Stimulated activated CD4-positive, alpha-beta T cell treated with anti-CD3 and anti-CD28 coated beads, Interleukin-1b, Interleukin-23, amount 100 ng/mL, for 4 hours (primary cell): ENCODE data around the gene MGLL.

Experiments used
- DNase-seq, 2 donors: peaks; one replicate each; pipeline ENCODE4 v3.0.0-alpha.2; 2020; ENCODE audit warnings: low read depth in 2 of 2

The MGLL gene

DNA sequence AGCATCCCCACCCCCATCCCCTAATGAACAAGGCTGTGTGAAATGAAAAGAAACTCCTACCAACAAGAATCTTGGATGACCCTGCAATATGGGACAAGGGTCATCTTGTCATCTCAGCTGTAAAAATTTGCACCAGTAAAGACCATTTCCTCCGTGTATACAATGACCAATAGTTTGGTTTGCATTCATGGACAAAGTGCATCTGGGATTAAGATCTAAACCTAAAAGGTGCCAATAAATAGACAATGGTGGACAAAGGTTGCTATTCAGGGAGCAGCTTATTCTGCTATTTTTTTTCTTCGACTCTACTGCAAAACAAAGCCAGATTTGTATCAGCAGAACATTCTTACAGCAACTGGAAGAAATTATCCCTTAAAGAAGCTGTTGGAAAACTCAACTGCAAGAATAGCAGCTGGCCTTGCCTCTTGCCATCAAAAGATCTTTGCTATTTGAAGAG is 8.0 kb downstream of the MGLL start:
- DNase-seq = no peak

DNA sequence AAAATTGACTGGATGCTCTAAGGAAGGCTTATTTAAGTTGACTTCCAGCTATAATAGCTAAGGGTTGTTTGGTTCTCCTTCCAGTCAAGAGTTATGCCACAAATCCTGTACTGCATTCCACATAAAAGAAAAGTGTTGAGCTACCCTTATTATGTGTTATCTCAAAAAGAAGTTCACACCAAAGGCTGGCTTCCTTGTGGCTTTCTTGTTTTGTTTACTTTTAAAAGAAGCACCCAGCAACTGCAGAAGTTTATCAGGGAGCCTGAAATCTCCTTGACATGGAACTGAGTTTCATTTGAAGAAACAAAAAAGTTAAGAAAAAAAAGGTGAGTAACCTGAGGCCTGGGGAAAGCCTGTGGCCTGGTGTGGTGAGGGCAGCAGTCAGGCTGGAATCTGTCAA is 10.2 kb downstream of the MGLL start:
- DNase-seq = no peak

DNA sequence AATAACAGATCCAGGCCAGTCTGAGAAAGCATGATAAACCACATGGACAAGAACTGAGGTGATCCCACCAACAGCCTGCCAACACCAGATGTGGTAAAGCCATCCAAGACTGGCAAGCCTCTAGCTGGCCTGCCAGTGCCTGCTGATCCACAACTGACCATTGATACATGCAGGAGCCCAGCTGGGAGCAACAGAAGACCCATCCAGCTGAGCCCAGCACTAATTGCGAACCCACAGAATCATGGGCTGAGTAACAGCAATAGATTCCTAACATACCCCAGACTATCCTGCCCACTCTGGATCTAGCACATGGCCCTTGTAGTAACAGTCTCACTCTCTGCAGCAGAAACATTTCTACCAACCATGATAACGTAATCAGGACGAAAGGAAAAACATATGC is 10.6 kb downstream of the MGLL start:
- no peak for DNase-seq

DNA sequence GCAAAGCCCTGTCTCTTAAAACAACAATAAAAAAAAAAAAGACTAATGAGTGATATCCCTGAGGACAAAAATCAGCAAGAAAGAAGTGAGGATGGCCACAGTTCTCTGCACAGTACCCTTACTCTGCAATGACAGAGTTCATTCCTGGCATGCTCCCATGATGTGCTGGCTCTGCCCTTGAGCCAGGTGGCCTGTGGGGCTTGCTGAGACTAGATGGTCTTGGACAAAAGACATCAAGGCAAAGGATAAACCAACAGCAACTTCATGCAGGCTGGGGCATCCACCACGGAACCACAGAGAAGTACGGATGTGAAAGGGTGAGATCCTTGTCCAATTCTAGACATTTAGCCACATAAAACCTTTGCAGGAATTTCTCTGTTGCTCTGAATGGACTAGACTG is 12.7 kb downstream of the MGLL start:
- DNase-seq = no peak

DNA sequence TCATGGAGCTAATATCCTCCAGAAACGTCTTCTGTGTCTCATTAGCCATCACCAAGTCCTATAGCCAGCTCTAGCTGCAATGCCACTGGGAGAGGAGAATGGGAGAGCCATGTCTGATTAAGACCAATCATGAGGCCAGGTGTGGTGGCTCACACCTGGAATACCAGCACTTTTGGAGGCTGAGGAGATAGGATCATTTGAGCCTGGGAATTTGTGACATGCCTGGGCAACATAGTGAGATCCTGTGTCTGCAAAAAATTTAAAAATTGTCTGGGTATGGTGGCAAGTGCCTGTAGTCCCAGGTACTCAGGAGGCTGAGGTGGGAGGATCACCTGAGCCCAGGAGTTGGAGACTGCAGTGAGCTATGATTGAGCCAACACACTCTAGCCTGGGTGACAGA is 13.1 kb downstream of the MGLL start:
- DNase-seq = no peak

DNA sequence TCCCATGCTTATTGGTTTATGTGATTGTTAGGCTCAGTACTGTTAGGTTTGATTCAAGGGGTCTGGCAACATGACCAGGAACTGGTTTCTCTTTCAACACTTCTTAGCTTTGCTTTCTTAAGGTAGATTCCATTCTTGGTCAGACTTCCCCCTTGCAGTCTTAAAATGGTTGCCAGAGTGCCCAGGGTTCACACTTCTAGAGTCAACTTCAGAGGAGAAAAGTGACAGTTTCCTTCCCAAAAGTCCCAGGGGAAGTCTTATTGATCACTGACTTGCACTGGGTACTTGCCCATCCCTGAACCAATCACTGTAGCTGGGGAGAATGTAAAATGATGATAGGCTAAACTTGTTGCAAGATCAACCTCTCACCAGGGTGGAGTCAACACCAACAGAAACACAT is 14.1 kb downstream of the MGLL start:
- DNase-seq = no peak

DNA sequence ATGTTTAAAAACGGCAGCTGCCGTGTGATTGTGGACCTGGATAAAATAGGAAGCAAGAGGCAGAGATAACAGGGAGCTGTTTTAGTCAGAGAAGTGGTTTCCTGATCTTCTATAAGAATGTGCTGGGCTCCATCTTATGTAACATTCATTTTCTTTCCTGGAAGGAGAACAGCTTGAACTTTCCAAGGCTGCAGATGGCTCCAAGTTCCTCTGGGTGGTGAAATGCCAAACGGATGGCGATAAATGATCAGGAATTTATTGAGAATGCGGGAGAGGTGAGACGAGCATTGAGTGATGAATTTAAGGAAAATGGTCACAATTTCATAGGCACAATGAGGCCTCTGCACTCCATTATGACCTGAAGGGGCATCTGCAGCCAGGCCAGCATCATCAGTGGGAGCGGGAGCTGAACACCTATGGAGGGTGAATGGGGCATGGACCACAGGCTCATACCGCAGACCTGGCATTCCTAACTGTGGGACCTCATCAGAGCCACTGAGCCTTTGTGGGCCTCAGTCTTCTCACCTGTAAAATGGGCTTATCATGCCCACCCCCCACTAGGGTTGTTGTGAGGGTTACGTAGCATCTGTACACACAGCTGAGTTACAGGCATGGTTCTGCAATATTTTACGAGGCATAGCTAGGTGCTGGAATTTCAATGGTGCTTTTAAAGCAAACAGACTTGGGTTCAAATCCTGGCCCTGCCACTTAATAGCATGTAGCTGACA is 17.1 kb downstream of the MGLL start:
- DNase-seq = no peak

DNA sequence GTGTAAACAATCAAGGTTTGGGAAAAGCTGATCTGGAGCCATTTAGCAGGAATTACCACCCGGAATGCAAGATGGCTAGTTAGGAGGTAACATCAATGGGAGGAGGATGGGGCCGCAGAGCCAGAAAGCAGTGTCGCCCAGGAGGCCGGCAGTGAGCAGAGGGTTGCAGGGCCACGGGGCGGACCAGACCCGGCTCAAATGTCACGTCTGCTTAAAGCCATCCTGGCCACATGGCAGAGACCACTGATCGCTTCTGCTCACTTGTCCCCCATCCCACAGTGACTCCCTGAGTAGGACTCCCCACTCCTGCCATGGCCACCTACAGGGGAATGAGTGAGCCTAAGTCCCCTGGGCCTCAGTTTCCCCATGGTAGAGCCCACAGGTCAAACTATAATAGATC is 18.2 kb downstream of the MGLL start:
- no peak for DNase-seq

DNA sequence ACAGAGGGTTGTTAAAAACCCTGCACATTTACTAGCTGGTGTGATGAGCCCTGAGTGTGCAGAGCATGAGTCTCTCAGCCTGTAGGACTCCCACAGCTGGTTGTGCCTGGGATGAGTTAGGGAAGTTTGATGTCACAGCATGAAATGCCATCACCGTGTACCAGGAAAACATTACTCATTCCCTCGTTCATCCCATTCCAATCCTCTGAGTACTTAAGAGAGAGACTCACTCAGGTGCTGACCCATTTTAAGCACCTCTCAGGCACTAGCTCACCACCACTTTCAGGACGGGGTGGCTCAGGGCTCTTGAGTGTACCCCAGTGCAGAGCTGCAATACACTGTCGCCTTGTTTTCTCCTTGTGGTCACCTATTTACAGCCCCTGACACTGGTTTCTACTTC is 18.7 kb downstream of the MGLL start:
- no peak for DNase-seq

DNA sequence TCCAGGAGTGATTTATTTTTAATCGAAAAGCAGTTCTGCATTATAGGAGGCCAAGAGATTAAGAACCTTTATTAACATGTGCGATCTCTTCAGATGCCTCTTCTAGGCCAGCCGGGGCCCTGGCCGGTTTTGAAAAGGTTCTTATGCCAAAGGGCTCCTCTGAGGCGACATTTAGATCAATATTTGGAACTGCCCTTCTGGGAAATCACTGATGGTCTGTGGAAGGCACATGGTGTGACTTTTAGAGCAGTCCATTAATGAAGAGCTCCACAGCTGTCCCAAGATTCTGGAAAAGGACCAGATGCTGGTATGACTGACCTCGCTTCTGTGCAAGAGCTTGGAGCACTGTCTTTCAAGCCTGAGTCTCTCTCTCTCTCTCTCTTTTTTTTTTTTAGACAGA is 19.7 kb downstream of the MGLL start:
- no peak for DNase-seq

DNA sequence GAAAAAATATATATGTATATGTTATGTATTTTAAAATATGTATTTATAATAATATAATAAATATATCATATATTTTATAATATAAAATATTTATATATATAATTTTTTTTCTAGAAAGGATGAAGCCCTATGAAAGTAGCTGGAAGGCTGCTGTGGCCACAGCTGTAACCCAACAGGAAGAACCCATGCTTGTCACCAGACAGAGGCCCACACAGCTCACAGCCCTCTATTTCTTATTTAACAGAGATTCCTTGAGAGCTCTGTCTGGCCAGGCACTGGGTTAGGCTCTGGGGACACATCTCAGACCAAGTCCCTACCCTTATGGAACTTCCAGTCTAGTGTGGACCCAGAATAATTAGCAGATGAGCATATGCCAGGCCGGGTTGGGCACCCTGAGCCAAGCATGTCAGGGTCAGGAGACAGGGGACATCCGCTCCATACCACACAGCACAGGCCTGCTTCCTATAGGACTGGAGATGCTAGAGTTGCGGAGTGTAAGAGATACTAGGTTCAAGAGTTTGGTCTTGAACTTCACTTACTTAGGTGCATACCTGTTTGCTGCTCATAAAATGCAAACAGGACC is 20.5 kb downstream of the MGLL start:
- DNase-seq = no peak

DNA sequence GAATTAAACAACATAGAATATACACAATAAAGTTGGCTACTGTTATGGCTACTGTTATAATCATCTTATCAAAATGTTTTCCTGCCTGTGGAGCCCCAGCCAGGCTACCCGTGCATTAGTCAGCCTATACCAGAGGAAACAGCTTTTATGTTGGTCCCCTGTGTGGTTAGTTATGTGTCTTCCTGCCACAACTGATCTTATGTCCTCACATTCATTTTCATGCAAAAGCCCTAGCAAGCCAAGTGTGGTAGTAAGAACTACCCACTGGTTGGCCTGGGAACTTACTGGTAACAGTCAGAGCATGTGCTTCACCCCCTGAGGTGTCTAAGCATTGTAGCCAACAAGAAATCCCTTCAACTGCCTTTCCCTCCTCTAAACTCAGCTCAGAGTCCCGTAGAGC is 21.8 kb downstream of the MGLL start:
- DNase-seq = no peak

DNA sequence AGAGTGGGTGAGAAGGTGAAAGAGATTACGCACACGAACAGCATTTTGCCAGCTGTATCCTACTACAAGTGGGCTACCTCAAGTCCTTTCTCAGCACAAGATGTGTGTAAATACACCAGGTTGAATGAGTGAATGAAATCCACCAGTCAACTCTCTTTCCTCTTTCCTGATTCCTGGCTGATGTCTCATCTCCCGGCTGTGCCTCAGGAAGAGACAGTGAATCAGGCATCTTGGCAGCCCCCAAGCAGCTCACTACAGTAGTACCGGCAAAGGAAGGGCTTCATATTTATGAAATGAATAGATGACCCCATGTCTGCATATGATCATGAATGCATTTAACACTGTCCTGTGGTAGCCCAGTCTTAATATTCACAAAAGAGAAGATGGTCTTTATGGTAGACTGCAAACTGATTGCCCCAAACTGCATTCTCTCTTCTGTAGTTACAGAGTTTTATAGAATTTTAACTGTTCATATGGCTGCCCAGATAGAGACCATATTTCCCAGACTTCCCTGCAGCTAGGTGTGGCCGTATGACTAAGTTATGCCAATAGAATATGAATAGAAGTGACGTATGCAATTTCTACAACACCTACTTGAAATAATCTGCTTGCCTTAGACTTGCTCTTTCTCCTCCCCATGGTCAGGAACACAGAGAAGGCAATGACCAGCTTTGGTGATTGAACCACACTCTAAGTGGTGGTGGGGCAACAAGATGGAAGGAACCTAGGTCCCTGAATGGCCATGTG is 22.7 kb downstream of the MGLL start:
- no peak for DNase-seq

DNA sequence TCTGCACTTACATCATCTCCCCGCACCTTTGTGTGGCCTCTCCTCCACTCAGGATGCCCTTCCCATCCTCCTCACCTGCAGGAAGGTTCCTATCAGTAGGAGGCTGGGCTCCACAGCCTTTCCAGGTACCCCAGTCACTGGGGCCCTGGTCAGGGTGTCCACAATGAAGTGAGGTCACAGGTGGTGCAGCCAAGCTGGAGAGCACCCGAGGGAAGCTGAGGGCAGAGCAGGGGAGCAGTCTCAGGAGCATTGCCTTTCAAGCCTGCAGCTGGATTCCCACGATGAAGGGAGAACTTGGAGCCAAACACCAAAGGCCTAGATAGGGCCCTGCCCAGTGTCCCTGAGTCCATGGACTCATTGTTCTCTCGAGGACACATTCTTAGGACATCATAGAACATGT is 23.6 kb downstream of the MGLL start:
- no peak for DNase-seq

DNA sequence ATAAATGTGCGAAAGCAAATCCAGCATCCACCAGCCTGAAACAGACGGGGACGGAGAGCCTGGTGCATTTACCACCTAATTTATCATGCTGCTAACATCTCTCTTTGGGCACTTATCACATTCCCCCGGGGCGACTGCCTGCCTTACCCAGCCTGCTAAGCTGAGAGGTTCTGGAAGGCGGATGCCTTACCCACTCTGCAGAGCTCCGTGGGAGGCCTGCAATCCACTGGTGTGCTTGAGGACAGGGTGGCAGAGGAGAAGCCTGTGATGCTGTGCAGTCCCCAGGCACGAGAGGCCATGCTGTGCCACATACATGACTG is 25.5 kb downstream of the MGLL start:
- no peak for DNase-seq

DNA sequence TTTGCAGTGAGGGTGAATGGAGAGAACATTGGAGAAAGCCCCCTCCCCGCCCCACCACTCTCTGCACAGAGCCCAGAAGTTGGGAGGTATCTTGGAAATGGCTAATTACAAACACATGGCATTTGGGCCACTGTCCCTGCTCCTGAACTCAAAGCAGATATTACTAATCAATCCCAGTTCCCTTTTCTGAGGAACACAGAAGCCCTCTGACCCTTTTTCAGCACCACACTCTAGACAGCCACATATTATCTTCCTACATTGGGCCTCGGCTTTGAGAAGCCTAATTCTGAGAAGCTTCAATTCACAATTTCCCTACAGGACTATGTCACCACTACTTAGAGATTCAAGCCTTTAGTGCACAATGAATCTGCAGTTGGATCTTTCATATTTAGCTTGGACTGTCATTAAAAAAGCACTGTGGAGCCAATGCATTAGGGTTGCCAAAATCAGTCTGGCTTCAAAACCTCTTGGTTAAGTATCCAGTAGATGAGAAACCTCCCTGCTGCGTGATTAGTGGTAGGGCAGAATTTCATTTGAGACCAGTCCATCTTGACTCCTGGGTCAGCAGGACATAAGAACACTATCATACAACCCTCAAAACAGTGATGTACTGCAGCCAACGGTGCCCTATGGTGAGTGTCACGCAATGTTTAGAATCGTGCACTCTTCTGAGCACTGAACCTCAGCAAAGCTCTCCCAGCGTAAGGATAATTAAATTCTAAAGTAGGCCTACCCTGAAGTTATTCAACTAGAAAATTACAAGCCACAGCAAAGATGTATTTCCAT is 26.1 kb downstream of the MGLL start:
- no peak for DNase-seq

DNA sequence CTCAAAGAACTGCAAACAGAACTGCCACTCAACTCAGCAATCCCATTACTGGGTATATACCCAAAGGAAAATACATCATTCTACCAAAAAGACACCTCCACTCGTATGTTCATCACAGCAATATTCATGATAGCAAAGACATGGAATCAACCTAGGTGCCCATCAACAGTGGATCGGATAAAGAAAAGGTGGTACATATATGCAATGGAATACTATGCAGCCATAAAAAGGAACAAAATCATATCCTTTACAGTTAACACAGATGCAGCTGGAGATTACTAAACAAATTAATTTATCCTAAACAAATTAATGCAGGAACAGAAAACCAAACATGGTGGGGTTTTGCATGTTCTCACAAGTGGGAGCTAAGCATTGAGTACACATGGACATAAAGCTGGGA is 27.3 kb downstream of the MGLL start:
- DNase-seq = no peak

DNA sequence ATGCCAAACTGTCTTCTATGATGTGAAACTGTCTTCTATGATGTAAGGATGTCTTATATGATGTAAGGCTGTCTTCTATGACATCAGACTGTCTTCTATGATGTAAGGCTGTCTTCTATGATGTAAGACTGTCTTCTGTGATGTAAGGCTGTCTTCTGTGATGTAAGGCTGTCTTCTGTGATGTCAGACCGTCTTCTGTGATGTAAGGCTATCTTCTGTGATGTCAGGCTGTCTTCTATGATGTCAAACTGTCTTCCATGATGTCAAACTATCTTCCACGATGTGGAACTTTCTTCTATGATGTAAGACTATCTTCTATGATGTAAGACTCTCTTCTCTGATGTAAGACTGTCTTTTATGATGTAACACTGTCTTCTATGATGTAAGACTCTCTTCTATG is 27.9 kb downstream of the MGLL start:
- no peak for DNase-seq

DNA sequence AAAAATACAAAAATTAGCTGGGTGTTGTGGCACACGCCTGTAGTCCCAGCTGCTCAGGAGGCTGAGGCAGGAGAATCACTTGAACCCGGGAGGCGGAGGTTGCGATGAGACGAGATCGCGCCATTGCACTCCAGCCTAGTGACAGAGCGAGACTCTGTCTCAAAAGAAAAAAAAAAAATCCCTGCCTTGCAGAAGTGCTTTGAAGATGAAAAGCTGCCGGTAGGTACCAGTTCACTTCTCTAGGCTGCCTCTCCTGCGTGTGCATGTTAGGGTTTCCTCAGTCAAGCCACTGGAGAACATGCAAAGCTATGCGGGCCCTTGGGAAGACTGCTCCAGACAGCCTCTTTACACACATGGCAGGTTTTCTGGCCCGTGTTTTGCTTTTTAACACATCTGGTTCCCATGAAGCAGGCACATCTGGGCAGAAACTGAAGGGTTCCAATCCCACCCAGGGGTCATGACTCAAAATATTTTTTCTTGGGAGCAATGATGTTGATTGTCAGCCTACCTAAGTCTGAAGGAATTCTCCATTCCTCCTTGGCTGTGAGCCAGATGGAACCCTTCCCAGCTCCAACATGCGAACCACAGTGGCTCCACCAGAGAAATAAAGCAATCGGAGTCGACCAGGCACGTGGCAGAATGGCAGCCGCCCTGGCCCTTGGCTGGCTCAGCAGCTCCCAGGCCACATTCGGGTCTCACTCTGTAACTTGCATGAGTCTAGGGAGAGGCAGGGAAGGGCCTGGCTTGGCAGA is 29.6 kb downstream of the MGLL start:
- DNase-seq = no peak

DNA sequence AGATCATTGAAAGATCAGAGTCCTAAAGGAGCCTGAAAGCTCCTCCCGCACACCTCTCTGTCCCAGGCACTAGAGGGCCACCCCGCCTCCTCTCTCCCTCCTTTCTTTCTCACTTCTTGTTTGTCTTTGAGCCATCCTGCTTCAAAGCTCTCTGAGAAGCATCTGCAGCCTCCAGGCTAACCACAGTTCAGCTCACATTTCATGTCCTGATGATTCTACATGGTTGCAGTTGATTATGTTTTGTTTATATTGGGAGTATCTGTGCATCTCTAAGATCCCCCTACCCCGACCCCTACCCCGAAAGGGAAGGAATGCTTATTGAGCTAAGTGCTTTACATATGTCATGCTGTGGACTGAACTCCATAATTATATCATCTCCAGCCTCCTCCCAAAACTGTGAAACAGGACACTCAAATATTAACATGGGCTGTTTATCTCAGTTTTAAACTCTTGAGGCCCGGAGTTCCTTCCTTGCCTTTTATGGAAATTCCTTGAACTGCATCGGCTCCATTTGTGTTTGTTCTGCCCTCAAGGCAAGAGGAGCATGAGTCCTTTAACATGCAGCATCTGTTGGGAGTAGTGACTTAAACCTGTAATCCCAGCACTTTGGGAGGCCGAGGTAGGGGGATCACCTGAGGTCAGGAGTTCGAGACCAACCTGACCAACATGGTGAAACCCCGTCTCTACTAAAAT is 30.9 kb downstream of the MGLL start:
- no peak for DNase-seq

DNA sequence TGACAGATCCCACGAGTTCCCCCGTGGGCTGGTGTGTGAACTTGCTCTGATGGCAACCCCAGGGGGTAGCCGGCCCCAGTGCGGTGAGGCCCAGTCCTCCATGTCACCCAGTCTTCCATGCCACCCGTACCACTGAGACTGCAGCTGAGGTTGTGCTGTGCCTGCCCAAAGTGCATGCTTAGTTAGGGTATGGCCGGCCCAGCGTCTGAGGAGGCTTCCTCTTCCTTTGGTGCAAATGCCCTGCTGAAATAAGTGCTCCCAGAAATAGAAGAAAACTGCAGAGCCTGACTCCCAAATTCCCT is 31.5 kb downstream of the MGLL start:
- no peak for DNase-seq
